Stimulated activated naive B cell treated with anti-CD40 and anti-IgM and Interleukin-4, amounts not matched to agents 10 μg/mL and 1 μg/mL and 100 μg/mL, for 72 hours (primary cell): ENCODE data around the gene CHD3.
A peak's percentile ranks its signal among the peaks of the same experiment; 100 is the strongest.

Experiments
- ATAC-seq, 2 donors: fragments of 150-1000 bp; cut with Tn5 transposase; replicated peaks; 2 replicates each; pipeline ENCODE4 v1.10.0; 2021; ENCODE audit warnings: moderate library complexity in 1 of 2
- DNase-seq: peaks from one replicate; pipeline ENCODE4 v3.0.0; 2021
- H3K27ac Mint-ChIP-seq: one replicate; pipeline ENCODE4 v1.8.0; 2022; ENCODE audit warnings: mild to moderate bottlenecking, mixed read lengths
- H3K27me3 Mint-ChIP-seq, 2 donors: one replicate each; pipeline ENCODE4 v1.8.0; 2022; ENCODE audit warnings: mixed read lengths in 2 of 2
- H3K36me3 Mint-ChIP-seq, 2 donors: one replicate each; pipeline ENCODE4 v1.8.0; 2022; ENCODE audit warnings: mixed read lengths in 2 of 2, mild to moderate bottlenecking in 1 of 2
- H3K4me1 Mint-ChIP-seq, 2 donors: one replicate each; pipeline ENCODE4 v1.8.0; 2022; ENCODE audit warnings: mixed read lengths in 2 of 2, mild to moderate bottlenecking in 1 of 2
- H3K4me3 Mint-ChIP-seq, 2 donors: one replicate each; pipeline ENCODE4 v1.8.0; 2022; ENCODE audit warnings: mild to moderate bottlenecking in 2 of 2, mixed read lengths in 2 of 2, moderate library complexity in 1 of 2
- H3K9me3 Mint-ChIP-seq, 2 donors: one replicate each; pipeline ENCODE4 v1.8.0; 2022; ENCODE audit warnings: mixed read lengths in 2 of 2, mild to moderate bottlenecking in 1 of 2

CHD3 gene

GRCh38 chr17:7846063-7846735 is 42.4 kb upstream of the CHD3 start:
- Mint-ChIP-seq H3K36me3 (peaks cover 37 to 50% of the 10 kb centered on the region in 2 donors), H3K4me3 (peak overlapping the region; percentile 95 to 99), H3K4me1 (peaks cover 44 to 72% of the 10 kb centered on the region in 2 donors), H3K27me3 (no peaks in the 10 kb centered on the region), H3K9me3 (no peaks in the 10 kb centered on the region), H3K27ac (peak overlapping the region; percentile 65)
- ATAC-seq = no peak
- no peak for DNase-seq

- H3K4me3 Mint-ChIP-seq = peak overlapping the region; percentile 69 to 95
Measured at GRCh38 chr17:7846765-7847661, 41.6 kb upstream of the CHD3 start.

GRCh38 chr17:7848131-7848579 is 40.4 kb upstream of the CHD3 start:
- Mint-ChIP-seq H3K27me3 (no peaks in the 10 kb centered on the region), H3K27ac (no peak overlapping the region), H3K4me3 (no peak overlapping the region), H3K9me3 (no peaks in the 10 kb centered on the region), H3K36me3 (peaks cover 47 to 51% of the 10 kb centered on the region in 2 donors), H3K4me1 (peaks cover 45 to 68% of the 10 kb centered on the region in 2 donors)
- ATAC-seq (no peak), DNase-seq (no peak)

More at GRCh38 chr17:7846765-7847661, 41.6 kb upstream of the CHD3 start:
- peaks cover 49 to 73% of the 10 kb centered on the region in 2 donors for H3K4me1 Mint-ChIP-seq
- no peaks in the 10 kb centered on the region for H3K9me3 Mint-ChIP-seq
- ATAC-seq = no peak
- peaks cover 43 to 53% of the 10 kb centered on the region in 2 donors for H3K36me3 Mint-ChIP-seq
- peak overlapping the region; percentile 65 for H3K27ac Mint-ChIP-seq
- no peak for DNase-seq
- no peaks in the 10 kb centered on the region for H3K27me3 Mint-ChIP-seq

- H3K4me3 Mint-ChIP-seq = no peak overlapping the region
- H3K9me3 Mint-ChIP-seq = no peaks in the 10 kb centered on the region
- DNase-seq (no peak), ATAC-seq (no peak)
- no peaks in the 10 kb centered on the region for H3K27me3 Mint-ChIP-seq
- H3K27ac Mint-ChIP-seq = no peak overlapping the region
- H3K4me1 Mint-ChIP-seq = peaks cover 46 to 65% of the 10 kb centered on the region in 2 donors
- peaks cover 49 to 52% of the 10 kb centered on the region in 2 donors for H3K36me3 Mint-ChIP-seq
Measured at GRCh38 chr17:7848739-7849129, 39.9 kb upstream of the CHD3 start.

- H3K27ac Mint-ChIP-seq = no peak overlapping the region
- H3K4me1 Mint-ChIP-seq = peaks cover 47 to 67% of the 10 kb centered on the region in 2 donors
- ATAC-seq (no peak), DNase-seq (no peak)
- no peaks in the 10 kb centered on the region for H3K27me3 Mint-ChIP-seq
- peaks cover 51 to 52% of the 10 kb centered on the region in 2 donors for H3K36me3 Mint-ChIP-seq
- no peaks in the 10 kb centered on the region for H3K9me3 Mint-ChIP-seq
- H3K4me3 Mint-ChIP-seq = no peak overlapping the region
Measured at GRCh38 chr17:7849130-7849750, 39.3 kb upstream of the CHD3 start.

- Mint-ChIP-seq H3K27me3 (no peaks in the 10 kb centered on the region), H3K9me3 (no peaks in the 10 kb centered on the region), H3K4me3 (no peak overlapping the region), H3K4me1 (peaks cover 47 to 66% of the 10 kb centered on the region in 2 donors), H3K27ac (no peak overlapping the region), H3K36me3 (peaks cover 51 to 53% of the 10 kb centered on the region in 2 donors)
- ATAC-seq (no peak), DNase-seq (no peak)
Measured at GRCh38 chr17:7849751-7850504, 38.7 kb upstream of the CHD3 start.

GRCh38 chr17:7850701-7851437 is 37.7 kb upstream of the CHD3 start:
- Mint-ChIP-seq H3K36me3 (peaks cover 54 to 56% of the 10 kb centered on the region in 2 donors), H3K4me3 (peak overlapping the region; percentile 64 to 65), H3K4me1 (peaks cover 47 to 57% of the 10 kb centered on the region in 2 donors), H3K27me3 (no peaks in the 10 kb centered on the region), H3K9me3 (no peaks in the 10 kb centered on the region), H3K27ac (peak overlapping the region; percentile 76)
- DNase-seq (no peak), ATAC-seq (peak in 1 of 2 donors; percentile 3)

- Mint-ChIP-seq H3K27me3 (no peaks in the 10 kb centered on the region), H3K36me3 (peaks cover 54 to 56% of the 10 kb centered on the region in 2 donors), H3K4me1 (peaks cover 45 to 50% of the 10 kb centered on the region in 2 donors), H3K27ac (peak overlapping the region; percentile 69), H3K9me3 (no peaks in the 10 kb centered on the region), H3K4me3 (peak overlapping the region; percentile 64 to 65)
- ATAC-seq (peak; percentile 90 to 92), DNase-seq (peak; percentile 86)
Measured at GRCh38 chr17:7851438-7852261, 36.9 kb upstream of the CHD3 start.

- Mint-ChIP-seq H3K9me3 (no peaks in the 10 kb centered on the region), H3K27ac (no peak overlapping the region), H3K4me1 (peaks cover 41 to 44% of the 10 kb centered on the region in 2 donors), H3K27me3 (no peaks in the 10 kb centered on the region), H3K4me3 (no peak overlapping the region), H3K36me3 (peaks cover 50 to 51% of the 10 kb centered on the region in 2 donors)
- ATAC-seq (no peak), DNase-seq (no peak)
Measured at GRCh38 chr17:7852262-7852670, 36.3 kb upstream of the CHD3 start.

GRCh38 chr17:7852919-7853690 is 35.5 kb upstream of the CHD3 start:
- H3K27me3 Mint-ChIP-seq = no peaks in the 10 kb centered on the region
- no peak overlapping the region for H3K4me3 Mint-ChIP-seq
- no peak for ATAC-seq
- no peaks in the 10 kb centered on the region for H3K9me3 Mint-ChIP-seq
- peaks cover 49 to 50% of the 10 kb centered on the region in 2 donors for H3K36me3 Mint-ChIP-seq
- H3K27ac Mint-ChIP-seq = peak overlapping the region; percentile 51
- H3K4me1 Mint-ChIP-seq = peaks cover 39 to 40% of the 10 kb centered on the region in 2 donors
- DNase-seq = no peak

GRCh38 chr17:7853691-7854038 is 34.9 kb upstream of the CHD3 start:
- H3K27me3 Mint-ChIP-seq = no peaks in the 10 kb centered on the region
- DNase-seq (no peak), ATAC-seq (no peak)
- H3K36me3 Mint-ChIP-seq = peaks cover 47% of the 10 kb centered on the region in 2 donors
- no peaks in the 10 kb centered on the region for H3K9me3 Mint-ChIP-seq
- H3K27ac Mint-ChIP-seq = no peak overlapping the region
- H3K4me3 Mint-ChIP-seq = no peak overlapping the region
- H3K4me1 Mint-ChIP-seq = peaks cover 39 to 40% of the 10 kb centered on the region in 2 donors
